BLaER1 treated with 17β-estradiol and CSF1 and Interleukin-3, amounts not matched to agents 10 nM and 100 nM (cell line): ENCODE data around the gene OR2AT4.
A peak's percentile ranks its signal among the peaks of the same experiment; 100 is the strongest.

Experiments used
- H3K27ac ChIP-seq, 11 experiments: shearing (Covaris generic); formaldehyde crosslinking; 2 replicates each; pipeline ENCODE4 v1.8.1; 2022
- H3K27me3 ChIP-seq, 11 experiments: shearing (Covaris generic); formaldehyde crosslinking; 2 replicates each; pipeline ENCODE4 v1.8.1; 2022
- H3K36me3 ChIP-seq, 11 experiments: shearing (Covaris generic); formaldehyde crosslinking; 2 replicates each; pipeline ENCODE4 v1.8.1; 2022
- H3K4me1 ChIP-seq, 10 experiments: shearing (Covaris generic); formaldehyde crosslinking; 2 replicates each; pipeline ENCODE4 v1.8.1; 2022
- H3K4me2 ChIP-seq, 11 experiments: shearing (Covaris generic); formaldehyde crosslinking; 2 replicates each; pipeline ENCODE4 v1.8.1; 2022
- H3K4me3 ChIP-seq, 10 experiments: shearing (Covaris generic); formaldehyde crosslinking; 2 replicates each; pipeline ENCODE4 v1.8.1; 2022
- H3K9ac ChIP-seq, 11 experiments: shearing (Covaris generic); formaldehyde crosslinking; 2 replicates each; pipeline ENCODE4 v1.8.1; 2022
- H3K9me3 ChIP-seq, 11 experiments: shearing (Covaris generic); formaldehyde crosslinking; replicated peaks in 1 of 11; 2 replicates each; pipeline ENCODE4 v1.8.1; 2022
- H4K20me1 ChIP-seq, 11 experiments: shearing (Covaris generic); formaldehyde crosslinking; 2 replicates each; pipeline ENCODE4 v1.8.1; 2022
- Cebpa-rat ChIP-seq, 11 experiments: shearing (Covaris generic); IDR thresholded peaks; 2 replicates each; pipeline ENCODE4 v1.8.1; 2022

The OR2AT4 gene

GRCh38 chr11:75140269-75141138 is 43.8 kb upstream of the OR2AT4 start:
- H4K20me1 ChIP-seq = peaks cover 0 to 6% (median 0%) of the 10 kb centered on the region in 11 experiments; a peak in 2 of 22 replicates
- no peaks in the 10 kb centered on the region for H3K27me3 ChIP-seq
- no peaks in the 10 kb centered on the region for H3K9me3 ChIP-seq
- no peaks in the 10 kb centered on the region for H3K36me3 ChIP-seq
- H3K4me1 ChIP-seq = peaks cover 46 to 52% (median 48%) of the 10 kb centered on the region in 10 experiments
- no peak for TF ChIP-seq Cebpa-rat (IDR thresholded peaks at IDR 0.05)
- peak overlapping the region in 10 of 11 experiments; percentile 7 to 94 (median 38); a peak in 16 of 22 replicates for H3K4me2 ChIP-seq
- H3K4me3 ChIP-seq = no peak overlapping the region
- H3K9ac ChIP-seq = no peak overlapping the region
- no peak overlapping the region for H3K27ac ChIP-seq

- Histone ChIP-seq H3K4me2 (no peak overlapping the region), H3K9ac (no peak overlapping the region), H3K27ac (no peak overlapping the region), H3K27me3 (no peaks in the 10 kb centered on the region), H3K36me3 (no peaks in the 10 kb centered on the region), H3K9me3 (no peaks in the 10 kb centered on the region), H3K4me1 (peaks cover under 1 to 4% (median 2%) of the 10 kb centered on the region in 10 experiments; a peak in 15 of 20 replicates), H3K4me3 (no peak overlapping the region), H4K20me1 (no peaks in the 10 kb centered on the region)
- TF ChIP-seq Cebpa-rat (IDR thresholded peaks at IDR 0.05) = no peak
Observed at GRCh38 chr11:75135651-75136050, 39.0 kb upstream of the OR2AT4 start.

DNA sequence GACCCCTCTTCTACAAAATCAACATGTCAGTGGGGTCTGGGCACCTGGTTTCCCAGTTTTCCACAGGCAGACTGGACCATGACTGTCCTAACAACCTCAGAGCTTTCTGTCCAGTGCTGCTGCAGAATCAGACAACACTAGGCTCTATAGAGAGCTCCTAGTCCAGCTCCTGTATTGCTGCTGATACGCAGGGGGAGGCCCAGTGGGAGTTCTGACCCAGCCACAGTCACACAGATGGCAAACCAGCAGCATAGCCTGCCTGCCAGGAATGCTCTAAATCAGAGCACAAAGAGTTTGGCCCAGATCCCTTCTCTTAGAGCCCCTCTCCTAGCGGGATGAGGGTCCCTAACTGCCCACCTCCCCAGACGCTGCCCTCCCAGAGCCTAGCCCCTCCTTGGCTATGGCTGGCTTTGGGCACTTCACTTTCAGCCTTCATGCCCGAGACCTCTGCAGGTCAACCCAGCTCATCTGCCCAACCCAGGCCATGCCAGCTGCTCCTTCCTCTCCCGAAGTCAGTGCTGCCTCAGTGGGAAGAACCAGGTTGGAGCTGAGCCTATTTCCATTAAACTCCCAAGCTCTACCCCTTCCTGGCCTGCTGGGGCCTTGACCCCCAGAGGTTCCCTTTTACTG is 38.5 kb upstream of the OR2AT4 start:
- no peaks in the 10 kb centered on the region for H4K20me1 ChIP-seq
- no peak overlapping the region for H3K27ac ChIP-seq
- no peak overlapping the region for H3K4me2 ChIP-seq
- no peaks in the 10 kb centered on the region for H3K36me3 ChIP-seq
- H3K4me3 ChIP-seq = no peak overlapping the region
- no peaks in the 10 kb centered on the region for H3K27me3 ChIP-seq
- H3K4me1 ChIP-seq = no peaks in the 10 kb centered on the region
- H3K9ac ChIP-seq = no peak overlapping the region
- TF ChIP-seq Cebpa-rat (IDR thresholded peaks at IDR 0.05) = no peak
- H3K9me3 ChIP-seq = no peaks in the 10 kb centered on the region

DNA sequence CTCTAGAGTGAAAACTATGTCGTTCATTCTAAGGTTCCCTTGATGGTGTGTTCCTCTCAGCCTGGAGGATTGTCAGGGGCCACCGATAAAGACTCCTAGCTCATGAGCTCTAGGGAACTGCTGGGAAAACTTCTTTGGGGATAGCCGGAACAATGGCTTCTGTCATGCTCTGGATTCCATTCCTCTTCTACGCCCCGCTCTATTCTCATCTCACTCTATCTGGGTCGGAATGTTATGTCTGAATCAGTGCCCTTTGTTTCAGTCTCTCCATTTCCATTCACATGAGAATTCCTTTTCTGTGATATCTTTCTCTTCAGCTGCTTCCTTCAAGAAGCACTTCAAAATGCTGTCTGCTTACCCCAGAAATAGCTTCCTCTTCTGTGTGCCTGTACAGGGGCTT is 37.3 kb upstream of the OR2AT4 start:
- no peak overlapping the region for H3K27ac ChIP-seq
- no peaks in the 10 kb centered on the region for H3K36me3 ChIP-seq
- H4K20me1 ChIP-seq = no peaks in the 10 kb centered on the region
- H3K9me3 ChIP-seq = peaks cover 4 to 9% (median 7%) of the 10 kb centered on the region in 11 experiments; a peak in 19 of 22 replicates
- no peak for TF ChIP-seq Cebpa-rat (IDR thresholded peaks at IDR 0.05)
- no peaks in the 10 kb centered on the region for H3K4me1 ChIP-seq
- H3K9ac ChIP-seq = no peak overlapping the region
- no peak overlapping the region for H3K4me3 ChIP-seq
- no peak overlapping the region for H3K4me2 ChIP-seq
- no peaks in the 10 kb centered on the region for H3K27me3 ChIP-seq

DNA sequence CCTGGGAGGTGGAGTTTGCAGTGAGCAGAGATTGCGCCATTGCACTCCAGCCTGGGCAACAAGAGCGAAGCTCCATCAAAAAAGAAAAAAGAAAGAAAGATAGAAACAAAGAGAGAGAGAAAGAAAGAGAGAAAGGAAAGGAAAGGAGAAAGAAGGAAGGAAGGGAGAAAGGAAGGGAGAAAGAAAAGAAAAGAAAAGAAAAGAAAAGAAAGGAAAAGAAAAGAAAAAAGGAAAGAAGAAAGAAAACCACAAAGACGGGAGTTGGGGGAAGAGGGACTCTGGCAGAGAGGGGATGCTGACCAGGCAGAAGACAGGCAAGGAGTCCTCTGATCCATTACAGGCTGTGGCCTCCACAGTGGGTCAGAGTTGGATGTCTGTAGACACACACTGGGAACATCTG is 35.4 kb upstream of the OR2AT4 start:
- no peak overlapping the region for H3K4me2 ChIP-seq
- no peak overlapping the region for H3K27ac ChIP-seq
- H3K9ac ChIP-seq = no peak overlapping the region
- peaks cover 10 to 19% (median 16%) of the 10 kb centered on the region in 11 experiments; a peak in 21 of 22 replicates for H3K9me3 ChIP-seq
- no peaks in the 10 kb centered on the region for H4K20me1 ChIP-seq
- H3K27me3 ChIP-seq = no peaks in the 10 kb centered on the region
- no peak for TF ChIP-seq Cebpa-rat (IDR thresholded peaks at IDR 0.05)
- no peak overlapping the region for H3K4me3 ChIP-seq
- no peaks in the 10 kb centered on the region for H3K4me1 ChIP-seq
- no peaks in the 10 kb centered on the region for H3K36me3 ChIP-seq

DNA sequence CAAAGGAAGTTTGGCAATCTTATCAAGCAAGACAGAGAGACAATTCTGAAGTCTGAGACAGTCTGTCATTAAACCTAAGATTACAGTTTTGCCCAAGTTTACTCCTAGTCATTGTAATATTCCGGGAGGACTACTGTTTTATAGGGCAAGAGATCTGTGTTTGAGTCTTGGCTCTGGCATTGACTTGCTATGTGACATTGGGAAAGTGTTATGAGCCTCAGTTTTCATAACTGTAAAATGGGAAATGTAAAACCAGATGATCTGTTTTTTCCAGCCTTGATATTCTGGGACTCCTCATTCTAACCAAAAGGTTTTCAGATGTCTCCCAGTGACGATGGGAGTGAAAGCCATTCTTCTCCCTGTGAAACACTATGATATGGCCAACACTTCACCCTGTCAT is 29.9 kb upstream of the OR2AT4 start:
- H3K4me2 ChIP-seq = no peak overlapping the region
- H3K4me3 ChIP-seq = no peak overlapping the region
- H3K4me1 ChIP-seq = no peaks in the 10 kb centered on the region
- H4K20me1 ChIP-seq = no peaks in the 10 kb centered on the region
- no peak overlapping the region for H3K27ac ChIP-seq
- peaks cover 10 to 19% (median 16%) of the 10 kb centered on the region in 11 experiments; a peak in 21 of 22 replicates for H3K9me3 ChIP-seq
- no peaks in the 10 kb centered on the region for H3K27me3 ChIP-seq
- TF ChIP-seq Cebpa-rat (IDR thresholded peaks at IDR 0.05) = no peak
- no peak overlapping the region for H3K9ac ChIP-seq
- no peaks in the 10 kb centered on the region for H3K36me3 ChIP-seq

- H3K27me3 ChIP-seq = no peaks in the 10 kb centered on the region
- no peak for TF ChIP-seq Cebpa-rat (IDR thresholded peaks at IDR 0.05)
- peaks cover 36 to 53% (median 42%) of the 10 kb centered on the region in 11 experiments for H3K9me3 ChIP-seq
- H3K9ac ChIP-seq = no peak overlapping the region
- no peaks in the 10 kb centered on the region for H4K20me1 ChIP-seq
- H3K4me2 ChIP-seq = no peak overlapping the region
- no peaks in the 10 kb centered on the region for H3K4me1 ChIP-seq
- H3K4me3 ChIP-seq = no peak overlapping the region
- no peaks in the 10 kb centered on the region for H3K36me3 ChIP-seq
- H3K27ac ChIP-seq = no peak overlapping the region
Observed at GRCh38 chr11:75118577-75118976, 21.9 kb upstream of the OR2AT4 start.

DNA sequence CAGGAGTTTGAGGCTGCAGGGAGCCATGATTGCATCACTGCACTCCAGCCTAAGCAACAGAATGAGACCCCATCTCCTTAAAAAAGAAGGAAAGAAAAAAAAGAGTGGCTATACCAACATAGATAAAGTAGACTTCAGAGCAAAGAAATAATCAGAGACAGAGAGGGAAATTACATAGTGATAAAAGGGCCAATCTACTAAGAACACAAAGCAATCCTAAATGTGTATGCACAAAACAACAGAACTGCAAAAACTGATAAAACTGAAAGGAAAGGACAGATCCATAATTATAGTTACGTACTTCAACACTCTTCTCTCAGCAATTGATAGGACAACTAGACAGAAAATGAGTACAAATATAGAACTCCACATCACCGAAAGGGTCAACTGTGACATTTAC is 17.8 kb upstream of the OR2AT4 start:
- TF ChIP-seq Cebpa-rat (IDR thresholded peaks at IDR 0.05) = no peak
- no peak overlapping the region for H3K9ac ChIP-seq
- H3K27ac ChIP-seq = no peak overlapping the region
- no peaks in the 10 kb centered on the region for H3K36me3 ChIP-seq
- H3K9me3 ChIP-seq = peaks cover 69 to 86% (median 76%) of the 10 kb centered on the region in 11 experiments
- H3K27me3 ChIP-seq = no peaks in the 10 kb centered on the region
- no peaks in the 10 kb centered on the region for H3K4me1 ChIP-seq
- no peaks in the 10 kb centered on the region for H4K20me1 ChIP-seq
- H3K4me2 ChIP-seq = no peak overlapping the region
- no peak overlapping the region for H3K4me3 ChIP-seq

- no peak for TF ChIP-seq Cebpa-rat (IDR thresholded peaks at IDR 0.05)
- Histone ChIP-seq H3K9me3 (peaks cover 54 to 72% (median 63%) of the 10 kb centered on the region in 11 experiments), H4K20me1 (no peaks in the 10 kb centered on the region), H3K9ac (no peak overlapping the region), H3K27me3 (no peaks in the 10 kb centered on the region), H3K27ac (no peak overlapping the region), H3K4me3 (no peak overlapping the region), H3K36me3 (no peaks in the 10 kb centered on the region), H3K4me1 (no peaks in the 10 kb centered on the region), H3K4me2 (no peak overlapping the region)
Observed at GRCh38 chr11:75113030-75113429, 16.4 kb upstream of the OR2AT4 start.
